ENCODE results near the gene LRMDA.

DNA sequence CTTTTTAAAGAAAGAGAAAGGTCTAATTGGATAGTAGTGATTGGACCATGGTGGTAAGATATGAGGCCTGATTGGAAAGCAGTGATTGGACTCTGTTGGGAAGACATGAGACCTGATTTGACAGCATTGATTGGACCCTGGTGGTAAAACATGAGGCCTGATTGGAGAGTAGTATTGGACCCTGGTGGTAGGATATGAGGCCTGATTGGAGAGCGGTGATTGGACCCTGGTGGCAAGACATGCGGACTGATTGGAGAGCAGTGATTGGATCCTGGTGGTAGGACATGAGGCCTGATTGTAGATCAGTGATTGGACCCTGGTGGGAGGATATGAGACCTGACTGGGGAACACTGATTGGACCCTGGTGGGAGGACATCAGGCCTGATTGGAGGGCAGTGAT lies 444.3 kb downstream of the LRMDA start:
- no peak for TF ChIP-seq CTCF (IDR thresholded peaks at IDR 0.05)
- TF ChIP-seq EZH2 (IDR thresholded peaks at IDR 0.05): no peak

Data from neural progenitor cell (in vitro differentiated cells).